Mucosa of stomach (tissue), 1 donor: ENCODE measurements around the gene CCDC60.

Experiments used
- H3K27me3 ChIP-seq: one replicate; pipeline ENCODE4 v1.7.0; 2013; ENCODE audit warnings: mild to moderate bottlenecking, low read length; ENCODE audit not compliant: control insufficient read depth, insufficient read depth
- H3K36me3 ChIP-seq: one replicate; pipeline ENCODE4 v1.7.0; 2013; ENCODE audit warnings: low read length; ENCODE audit not compliant: control insufficient read depth, insufficient read depth
- H3K4me1 ChIP-seq: one replicate; pipeline ENCODE4 v1.7.0; 2013; ENCODE audit warnings: mild to moderate bottlenecking, low read length; ENCODE audit not compliant: control insufficient read depth, insufficient read depth
- H3K4me3 ChIP-seq: one replicate; pipeline ENCODE4 v1.7.0; 2013; ENCODE audit warnings: low read length
- H3K9ac ChIP-seq: one replicate; pipeline ENCODE4 v1.7.0; 2013; ENCODE audit warnings: mild to moderate bottlenecking, low read length, moderate library complexity
- H3K9me3 ChIP-seq: one replicate; pipeline ENCODE4 v1.7.0; 2013; ENCODE audit warnings: mild to moderate bottlenecking, low read length, moderate library complexity; ENCODE audit not compliant: control insufficient read depth
- donor health status: Pancreatic carcinoma.

Gene CCDC60

GRCh38 chr12:119374635-119375034 is 40.1 kb downstream of the CCDC60 start:
- Histone ChIP-seq H3K9me3 (no peaks in the 10 kb centered on the region), H3K27me3 (no peaks in the 10 kb centered on the region), H3K4me3 (no peak overlapping the region), H3K36me3 (no peaks in the 10 kb centered on the region), H3K4me1 (no peaks in the 10 kb centered on the region), H3K9ac (no peak overlapping the region)

- Histone ChIP-seq H3K4me3 (no peak overlapping the region), H3K9me3 (no peaks in the 10 kb centered on the region), H3K9ac (no peak overlapping the region), H3K27me3 (no peaks in the 10 kb centered on the region), H3K4me1 (no peaks in the 10 kb centered on the region), H3K36me3 (no peaks in the 10 kb centered on the region)
These were observed 40.8 kb downstream of the CCDC60 start for GRCh38 chr12:119375075-119375882.

GRCh38 chr12:119375883-119376190 is 41.3 kb downstream of the CCDC60 start:
- H3K36me3 ChIP-seq = no peaks in the 10 kb centered on the region
- H3K4me3 ChIP-seq = no peak overlapping the region
- no peaks in the 10 kb centered on the region for H3K4me1 ChIP-seq

GRCh38 chr12:119378903-119379302 is 44.4 kb downstream of the CCDC60 start:
- Histone ChIP-seq H3K36me3 (no peaks in the 10 kb centered on the region), H3K4me1 (no peaks in the 10 kb centered on the region), H3K27me3 (no peaks in the 10 kb centered on the region)

More at GRCh38 chr12:119375883-119376190, 41.3 kb downstream of the CCDC60 start:
- Histone ChIP-seq H3K9me3 (no peaks in the 10 kb centered on the region), H3K27me3 (no peaks in the 10 kb centered on the region), H3K9ac (no peak overlapping the region)

GRCh38 chr12:119381471-119382235 is 47.1 kb downstream of the CCDC60 start:
- H3K36me3 ChIP-seq = no peaks in the 10 kb centered on the region
- H3K4me1 ChIP-seq = no peaks in the 10 kb centered on the region
- no peak overlapping the region for H3K9ac ChIP-seq

More at GRCh38 chr12:119378903-119379302, 44.4 kb downstream of the CCDC60 start:
- no peak overlapping the region for H3K4me3 ChIP-seq
- H3K9me3 ChIP-seq = no peaks in the 10 kb centered on the region
- no peak overlapping the region for H3K9ac ChIP-seq

GRCh38 chr12:119383206-119383605 is 48.7 kb downstream of the CCDC60 start:
- H3K27me3 ChIP-seq = no peaks in the 10 kb centered on the region
- H3K4me1 ChIP-seq = no peaks in the 10 kb centered on the region
- H3K4me3 ChIP-seq = no peak overlapping the region
- no peaks in the 10 kb centered on the region for H3K36me3 ChIP-seq
- H3K9ac ChIP-seq = no peak overlapping the region
- H3K9me3 ChIP-seq = no peaks in the 10 kb centered on the region

More at GRCh38 chr12:119381471-119382235, 47.1 kb downstream of the CCDC60 start:
- Histone ChIP-seq H3K27me3 (no peaks in the 10 kb centered on the region), H3K9me3 (no peaks in the 10 kb centered on the region), H3K4me3 (no peak overlapping the region)

- Histone ChIP-seq H3K9ac (no peak overlapping the region), H3K9me3 (no peaks in the 10 kb centered on the region), H3K4me3 (no peak overlapping the region), H3K36me3 (no peaks in the 10 kb centered on the region), H3K4me1 (no peaks in the 10 kb centered on the region), H3K27me3 (no peaks in the 10 kb centered on the region)
These were observed 49.8 kb downstream of the CCDC60 start for GRCh38 chr12:119384340-119384739.

- H3K27me3 ChIP-seq = no peaks in the 10 kb centered on the region
- H3K36me3 ChIP-seq = no peaks in the 10 kb centered on the region
- no peaks in the 10 kb centered on the region for H3K9me3 ChIP-seq
- no peak overlapping the region for H3K9ac ChIP-seq
- no peaks in the 10 kb centered on the region for H3K4me1 ChIP-seq
- no peak overlapping the region for H3K4me3 ChIP-seq
These were observed 51.1 kb downstream of the CCDC60 start for GRCh38 chr12:119385659-119386058.

- no peak overlapping the region for H3K4me3 ChIP-seq
- no peaks in the 10 kb centered on the region for H3K36me3 ChIP-seq
- no peaks in the 10 kb centered on the region for H3K27me3 ChIP-seq
- H3K9ac ChIP-seq = no peak overlapping the region
- H3K9me3 ChIP-seq = no peaks in the 10 kb centered on the region
- no peaks in the 10 kb centered on the region for H3K4me1 ChIP-seq
These were observed 55.2 kb downstream of the CCDC60 start for GRCh38 chr12:119389687-119390086.

- no peak overlapping the region for H3K4me3 ChIP-seq
- H3K4me1 ChIP-seq = no peaks in the 10 kb centered on the region
- no peak overlapping the region for H3K9ac ChIP-seq
- H3K9me3 ChIP-seq = no peaks in the 10 kb centered on the region
- no peaks in the 10 kb centered on the region for H3K36me3 ChIP-seq
- H3K27me3 ChIP-seq = no peaks in the 10 kb centered on the region
These were observed 57.1 kb downstream of the CCDC60 start for GRCh38 chr12:119391673-119392072.

- H3K9ac ChIP-seq = no peak overlapping the region
- H3K36me3 ChIP-seq = no peaks in the 10 kb centered on the region
- no peaks in the 10 kb centered on the region for H3K27me3 ChIP-seq
- H3K4me3 ChIP-seq = no peak overlapping the region
- no peaks in the 10 kb centered on the region for H3K9me3 ChIP-seq
- no peaks in the 10 kb centered on the region for H3K4me1 ChIP-seq
These were observed 59.1 kb downstream of the CCDC60 start for GRCh38 chr12:119393677-119394076.

GRCh38 chr12:119397540-119397939 is 63.0 kb downstream of the CCDC60 start:
- no peaks in the 10 kb centered on the region for H3K27me3 ChIP-seq
- no peak overlapping the region for H3K9ac ChIP-seq
- H3K4me1 ChIP-seq = no peaks in the 10 kb centered on the region
- no peak overlapping the region for H3K4me3 ChIP-seq
- H3K9me3 ChIP-seq = no peaks in the 10 kb centered on the region
- H3K36me3 ChIP-seq = no peaks in the 10 kb centered on the region
